Measurements from ENCODE around the gene STX8.

Gene STX8

GRCh38 chr17:9435165-9435564 is 140.5 kb downstream of the STX8 start:
- DNase-seq = no peak

GRCh38 chr17:9434642-9435057 is 141.0 kb downstream of the STX8 start:
- no peak for DNase-seq

GRCh38 chr17:9432934-9433421 is 142.6 kb downstream of the STX8 start:
- DNase-seq = no peak

- DNase-seq = no peak
These were observed 143.3 kb downstream of the STX8 start for GRCh38 chr17:9432134-9432885.

GRCh38 chr17:9431620-9432019 is 144.0 kb downstream of the STX8 start:
- DNase-seq = no peak

- no peak for DNase-seq
These were observed 147.9 kb downstream of the STX8 start for GRCh38 chr17:9427465-9428315.

- no peak for DNase-seq
These were observed 151.5 kb downstream of the STX8 start for GRCh38 chr17:9424071-9424640.

- DNase-seq = no peak
These were observed 154.1 kb downstream of the STX8 start for GRCh38 chr17:9421525-9421924.

GRCh38 chr17:9419932-9420453 is 155.6 kb downstream of the STX8 start:
- no peak for DNase-seq

- DNase-seq = no peak
These were observed 161.1 kb downstream of the STX8 start for GRCh38 chr17:9414471-9414870.

GRCh38 chr17:9410737-9411136 is 164.9 kb downstream of the STX8 start:
- DNase-seq = no peak

- DNase-seq = no peak
These were observed 165.3 kb downstream of the STX8 start for GRCh38 chr17:9410301-9410700.

GRCh38 chr17:9409878-9410277 is 165.7 kb downstream of the STX8 start:
- no peak for DNase-seq

GRCh38 chr17:9408868-9409829 is 166.5 kb downstream of the STX8 start:
- no peak for DNase-seq

GRCh38 chr17:9408381-9408780 is 167.2 kb downstream of the STX8 start:
- DNase-seq = no peak

GRCh38 chr17:9406046-9406606 is 169.5 kb downstream of the STX8 start:
- DNase-seq = no peak

GRCh38 chr17:9403257-9403656 is 172.4 kb downstream of the STX8 start:
- DNase-seq = peak in 2 of 4 experiments; percentile 5 to 16

- DNase-seq = peak; percentile 43 to 65 (median 48)
These were observed 172.9 kb downstream of the STX8 start for GRCh38 chr17:9402590-9403199.

GRCh38 chr17:9401434-9401833 is 174.2 kb downstream of the STX8 start:
- no peak for DNase-seq

- peak in 3 of 4 experiments; percentile 20 to 33 (median 29) for DNase-seq
These were observed 186.5 kb downstream of the STX8 start for GRCh38 chr17:9389111-9389527.

- DNase-seq = no peak
These were observed 189.2 kb downstream of the STX8 start for GRCh38 chr17:9386401-9386800.
